Subcutaneous adipose tissue (tissue), 4 donors: ENCODE data around the gene HOXC12. TPM values are rescaled to one million over a fixed set of nuclear protein-coding genes. Genes with fewer than 3 reads are reported as not detected.

Source experiments
- total RNA-seq, 4 donors: library from RNA; depleted of rRNA; stranded (reverse); fragments of >200 nt; gene quantifications; one replicate each; pipeline ENCODE4 v1.1.0, GENCODE V29; 2016
- TF ChIP-seq, protein P1 (sequence below): fragments of 450-650 bp; IDR thresholded peaks from one replicate; pipeline ENCODE4 v1.5.1; 2016; ENCODE audit warnings: low read depth, mild to moderate bottlenecking, control low read depth, antibody characterized with exemption, moderate library complexity

HOXC12 gene
- total RNA-seq, 4 donors from 2014 or later, result 0.17 to 1.8 (median 0.50) TPM

DNA sequence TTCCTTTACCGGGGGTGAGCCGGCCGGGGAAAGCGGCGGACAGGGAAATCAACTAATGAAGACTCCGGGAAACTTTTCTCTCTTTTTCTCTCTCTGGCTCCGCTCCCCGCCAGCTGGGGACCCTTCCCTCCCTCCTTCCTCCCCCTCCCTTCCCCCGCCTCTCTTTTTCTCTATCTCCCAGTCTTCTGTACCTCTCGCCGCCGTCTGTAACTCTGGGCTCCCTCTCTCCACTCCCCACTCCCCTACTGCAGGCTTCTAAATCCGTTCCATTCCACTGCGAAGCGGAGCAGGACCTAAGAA lies 11.3 kb downstream of the HOXC12 start:
- TF ChIP-seq, protein P1, sequence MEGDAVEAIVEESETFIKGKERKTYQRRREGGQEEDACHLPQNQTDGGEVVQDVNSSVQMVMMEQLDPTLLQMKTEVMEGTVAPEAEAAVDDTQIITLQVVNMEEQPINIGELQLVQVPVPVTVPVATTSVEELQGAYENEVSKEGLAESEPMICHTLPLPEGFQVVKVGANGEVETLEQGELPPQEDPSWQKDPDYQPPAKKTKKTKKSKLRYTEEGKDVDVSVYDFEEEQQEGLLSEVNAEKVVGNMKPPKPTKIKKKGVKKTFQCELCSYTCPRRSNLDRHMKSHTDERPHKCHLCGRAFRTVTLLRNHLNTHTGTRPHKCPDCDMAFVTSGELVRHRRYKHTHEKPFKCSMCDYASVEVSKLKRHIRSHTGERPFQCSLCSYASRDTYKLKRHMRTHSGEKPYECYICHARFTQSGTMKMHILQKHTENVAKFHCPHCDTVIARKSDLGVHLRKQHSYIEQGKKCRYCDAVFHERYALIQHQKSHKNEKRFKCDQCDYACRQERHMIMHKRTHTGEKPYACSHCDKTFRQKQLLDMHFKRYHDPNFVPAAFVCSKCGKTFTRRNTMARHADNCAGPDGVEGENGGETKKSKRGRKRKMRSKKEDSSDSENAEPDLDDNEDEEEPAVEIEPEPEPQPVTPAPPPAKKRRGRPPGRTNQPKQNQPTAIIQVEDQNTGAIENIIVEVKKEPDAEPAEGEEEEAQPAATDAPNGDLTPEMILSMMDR, result no peak

DNA sequence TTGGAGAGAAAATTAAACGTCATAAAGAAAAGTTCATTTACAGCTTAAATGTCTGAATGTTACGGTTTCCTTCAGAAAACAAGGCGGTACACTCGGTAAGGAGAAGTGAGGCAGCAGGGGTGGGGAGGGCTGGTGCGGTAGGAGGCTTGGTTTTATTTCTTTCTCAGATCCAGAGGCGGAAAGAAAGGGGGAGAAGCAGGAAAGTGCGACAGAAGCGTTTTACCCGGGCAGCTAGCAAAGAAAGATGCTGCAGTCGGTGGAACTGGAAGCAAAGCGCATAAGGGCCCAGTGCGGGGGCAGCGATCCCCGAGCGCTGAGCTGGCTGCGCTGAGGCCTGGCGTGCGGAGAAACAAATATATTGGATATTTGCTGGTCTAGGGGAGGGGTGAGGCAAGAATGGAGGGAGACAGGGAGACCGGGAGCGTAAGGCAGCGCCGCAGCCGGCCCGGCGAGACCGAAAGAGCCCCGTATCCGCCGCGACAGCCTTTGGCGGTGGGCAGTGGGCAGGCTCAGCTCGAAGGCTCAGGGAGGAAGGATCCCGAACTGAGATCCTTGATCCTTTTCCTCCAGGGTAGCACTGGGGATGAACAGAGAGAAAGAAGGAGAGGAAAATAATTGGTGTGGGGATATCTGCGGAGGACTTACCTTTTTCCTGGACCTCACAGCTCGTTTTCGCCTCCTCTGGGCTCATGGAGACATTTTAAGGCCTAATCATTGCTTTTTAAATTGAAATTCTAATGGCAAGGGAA lies 11.9 kb downstream of the HOXC12 start:
- TF ChIP-seq, protein P1, result no peak

DNA sequence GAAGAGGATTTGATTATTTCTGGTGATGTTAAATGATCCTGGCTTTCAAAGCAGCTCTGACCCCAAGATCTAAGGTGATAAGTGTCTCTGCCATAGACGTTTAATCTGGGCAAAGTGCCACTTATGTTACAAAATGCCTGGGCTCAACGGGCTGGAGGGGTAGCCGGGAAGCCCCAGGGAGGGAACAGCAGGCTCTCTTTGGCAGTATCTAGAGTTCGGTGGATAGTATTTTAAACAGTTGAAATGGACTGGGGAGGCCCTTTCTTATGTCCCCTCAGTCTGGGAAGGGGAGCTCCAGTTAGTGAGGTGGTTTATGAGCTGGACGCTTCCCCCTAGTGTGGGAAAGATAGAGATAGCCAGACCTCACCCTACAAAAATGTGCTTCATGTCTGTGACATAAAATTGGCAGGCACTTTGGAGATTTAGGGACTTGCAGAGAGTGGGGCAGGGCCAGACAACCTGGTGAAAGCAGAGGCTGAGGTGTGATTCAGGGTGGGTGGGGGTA lies 12.8 kb downstream of the HOXC12 start:
- TF ChIP-seq, protein P1, result no peak

DNA sequence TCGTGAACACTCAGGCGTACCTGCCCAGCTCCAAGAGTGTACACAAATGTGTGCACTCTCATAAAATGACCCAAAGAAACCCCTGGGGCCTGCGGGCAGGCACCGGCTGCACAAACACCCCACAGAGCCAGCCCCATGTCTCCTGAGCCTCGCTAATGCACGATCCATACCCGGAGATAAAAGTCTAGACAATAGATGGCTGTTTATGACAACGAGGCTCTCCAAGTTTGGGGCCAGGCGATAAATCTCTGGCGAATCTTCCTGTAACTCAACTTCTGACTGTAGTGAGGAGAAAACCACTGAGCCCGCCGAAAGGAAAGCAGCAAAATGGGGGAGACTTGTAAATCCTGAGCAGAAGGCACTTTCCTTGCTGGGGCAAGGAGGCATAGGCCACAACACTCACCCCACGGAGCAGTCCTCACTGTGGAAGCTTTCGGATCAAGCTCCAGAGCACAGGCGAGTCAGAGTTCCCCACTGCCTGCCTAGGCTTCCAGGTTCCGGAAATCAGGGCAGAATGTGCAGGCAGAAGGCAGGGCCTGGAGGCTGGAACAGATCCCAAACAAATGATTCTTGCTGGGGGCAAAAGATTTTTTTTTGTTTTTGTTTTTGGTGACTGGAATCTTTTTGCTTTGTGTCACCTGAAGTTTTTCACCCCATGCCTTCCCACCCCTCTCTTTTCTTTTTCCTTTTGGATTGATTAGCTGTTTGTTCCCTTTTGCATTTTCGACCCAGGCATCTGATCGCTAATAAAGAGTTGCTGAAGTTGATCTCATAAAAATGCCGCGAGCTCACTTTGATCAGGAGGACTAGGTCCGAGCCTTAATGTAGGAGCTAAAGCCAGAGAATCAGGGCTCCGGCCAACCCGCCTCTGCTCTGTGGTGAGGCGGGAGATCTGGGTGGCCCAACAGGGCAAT lies 13.8 kb downstream of the HOXC12 start:
- TF ChIP-seq, protein P1, result no peak

DNA sequence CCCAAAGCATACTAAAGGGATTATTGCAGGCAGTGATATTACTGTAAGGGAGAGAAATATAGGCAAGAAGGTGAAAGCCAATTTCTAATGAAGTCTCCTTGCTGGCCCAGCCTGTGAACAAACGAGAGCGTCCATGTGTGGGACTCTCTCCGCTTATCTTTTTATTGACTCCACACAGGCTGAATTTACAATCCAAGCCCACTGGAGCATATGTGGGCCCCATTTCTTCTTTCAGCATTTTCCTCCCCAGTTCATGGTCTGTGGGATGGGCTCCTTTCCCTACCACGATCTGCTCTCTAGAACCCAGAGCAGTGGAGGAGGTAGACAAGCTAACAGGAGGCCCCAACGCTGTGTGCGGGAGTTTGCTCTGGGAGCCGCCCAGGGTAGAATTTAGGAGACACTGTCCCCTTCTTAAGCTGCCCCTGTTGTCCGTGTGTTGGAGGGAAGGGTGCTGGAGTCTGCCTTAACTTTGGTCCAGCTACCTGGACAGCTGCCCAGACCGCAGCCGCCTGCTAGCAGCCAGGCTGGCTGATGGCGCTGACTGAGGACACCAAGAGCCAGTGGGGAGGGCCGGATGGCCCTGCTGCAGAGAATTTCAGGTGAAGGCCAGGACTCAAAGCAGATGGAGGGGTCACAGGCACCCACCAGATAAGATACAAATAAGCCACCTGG lies 15.0 kb downstream of the HOXC12 start:
- TF ChIP-seq, protein P1, result no peak

DNA sequence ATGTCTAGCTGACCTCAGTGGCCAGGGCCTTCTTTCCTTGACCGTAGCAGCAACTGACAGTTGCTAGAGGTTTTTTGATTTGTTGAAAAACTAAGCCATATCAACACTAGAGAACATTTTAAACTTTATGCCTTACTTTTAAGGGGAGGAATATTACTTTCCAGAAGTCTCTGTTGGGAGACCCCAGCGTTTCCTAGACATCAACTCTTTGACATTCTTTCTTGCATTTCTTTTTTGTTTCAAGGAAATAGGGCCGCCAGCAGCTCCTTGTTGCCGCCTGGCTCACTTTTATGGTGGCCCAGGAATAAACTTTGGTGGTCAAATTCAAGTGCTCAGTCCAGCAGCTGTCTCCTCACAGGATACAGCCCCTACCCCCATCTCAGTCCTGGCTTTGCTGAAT lies 15.7 kb downstream of the HOXC12 start:
- TF ChIP-seq, protein P1, result no peak

DNA sequence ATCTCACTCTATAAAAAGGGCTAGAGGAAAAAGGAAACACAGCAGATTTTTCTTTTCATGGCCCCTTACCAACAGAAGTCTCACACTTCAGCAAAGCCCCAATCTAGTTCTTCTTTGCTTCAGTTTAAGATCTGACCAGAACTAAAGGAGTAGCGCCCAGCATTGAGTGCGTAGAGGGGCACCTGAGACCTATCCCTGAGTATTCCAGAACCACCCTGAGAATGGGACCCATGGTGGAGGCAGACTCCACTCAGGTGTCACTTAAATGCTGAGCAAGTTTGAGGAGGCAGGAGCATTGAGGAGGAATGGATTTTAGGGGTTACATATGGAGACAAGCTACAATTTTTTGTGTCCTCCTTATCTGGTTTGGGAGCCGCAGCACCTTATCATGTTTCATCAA lies 16.4 kb downstream of the HOXC12 start:
- TF ChIP-seq, protein P1, result no peak
